ENCODE results near the gene PLEK. TPM values are rescaled to one million over a fixed set of nuclear protein-coding genes. Genes with fewer than 3 reads are reported as not detected.

The PLEK gene
- total RNA-seq, 4 donors from 2014 or later, result 0.34 to 8.2 (median 3.4) TPM

- H3K27me3 ChIP-seq, result peaks cover 0 to 50% (median 0%) of the 10 kb centered on the region in 4 donors
- 7 to 15% methylated on average over 11 of the region's 11 CpGs for WGBS, 2 donors
- peak overlapping the region; percentile 49 to 86 (median 66) for H3K4me3 ChIP-seq
- peak overlapping the region; percentile 82 to 97 (median 92) for H3K27ac ChIP-seq
- H3K36me3 ChIP-seq, result no peaks in the 10 kb centered on the region
- DNase-seq, result no peak
- peaks cover 8 to 31% (median 11%) of the 10 kb centered on the region in 3 donors for H3K4me1 ChIP-seq
- H3K9me3 ChIP-seq, result no peaks in the 10 kb centered on the region
- intact Hi-C loops (cut with DNase I), result no loop called here
- TF ChIP-seq POLR2A (IDR thresholded peaks at IDR 0.05) (no peak), CTCF (IDR thresholded peaks at IDR 0.05) (no peak)
Measured at GRCh38 chr2:68320118-68320641, 44.9 kb upstream of the PLEK start.

- Histone ChIP-seq H3K9me3 (no peaks in the 10 kb centered on the region), H3K4me1 (peaks cover 3 to 6% (median 4%) of the 10 kb centered on the region in 3 donors), H3K36me3 (no peaks in the 10 kb centered on the region), H3K27ac (no peak overlapping the region), H3K4me3 (no peak overlapping the region), H3K27me3 (peaks cover 0 to 40% (median 0%) of the 10 kb centered on the region in 4 donors)
- intact Hi-C loops (cut with DNase I), result no loop called here
- no peak for DNase-seq
- TF ChIP-seq POLR2A (IDR thresholded peaks at IDR 0.05) (no peak), CTCF (IDR thresholded peaks at IDR 0.05) (no peak)
- WGBS, 2 donors, result 71 to 77% methylated on average over 3 of the region's 3 CpGs
Measured at GRCh38 chr2:68325056-68325455, 40.0 kb upstream of the PLEK start.

GRCh38 chr2:68328901-68329300 is 36.2 kb upstream of the PLEK start:
- no peak for DNase-seq
- H3K27ac ChIP-seq, result no peak overlapping the region
- H3K4me1 ChIP-seq, result no peaks in the 10 kb centered on the region
- intact Hi-C loops (cut with DNase I), result no loop called here
- peaks cover 0 to 34% (median 0%) of the 10 kb centered on the region in 4 donors for H3K27me3 ChIP-seq
- no peak overlapping the region for H3K4me3 ChIP-seq
- TF ChIP-seq CTCF (IDR thresholded peaks at IDR 0.05) (no peak), POLR2A (IDR thresholded peaks at IDR 0.05) (no peak)
- no peaks in the 10 kb centered on the region for H3K9me3 ChIP-seq
- no peaks in the 10 kb centered on the region for H3K36me3 ChIP-seq
- 50 to 65% methylated on average over 3 to 5 of the region's 5 CpGs for WGBS, 2 donors

- intact Hi-C loops (cut with DNase I), result no loop called here
- H3K4me3 ChIP-seq, result no peak overlapping the region
- H3K9me3 ChIP-seq, result no peaks in the 10 kb centered on the region
- 40 to 48% methylated on average over 2 of the region's 2 CpGs for WGBS, 2 donors
- H3K36me3 ChIP-seq, result no peaks in the 10 kb centered on the region
- peaks cover 0 to 25% (median 0%) of the 10 kb centered on the region in 4 donors for H3K27me3 ChIP-seq
- no peak for DNase-seq
- H3K4me1 ChIP-seq, result no peaks in the 10 kb centered on the region
- TF ChIP-seq CTCF (IDR thresholded peaks at IDR 0.05) (no peak), POLR2A (IDR thresholded peaks at IDR 0.05) (no peak)
- no peak overlapping the region for H3K27ac ChIP-seq
Measured at GRCh38 chr2:68330691-68331090, 34.4 kb upstream of the PLEK start.

GRCh38 chr2:68333009-68333408 is 32.1 kb upstream of the PLEK start:
- H3K4me1 ChIP-seq, result no peaks in the 10 kb centered on the region
- 83 to 86% methylated on average over 6 to 8 of the region's 8 CpGs for WGBS, 2 donors
- intact Hi-C loops (cut with DNase I), result no loop called here
- H3K36me3 ChIP-seq, result no peaks in the 10 kb centered on the region
- DNase-seq, result no peak
- TF ChIP-seq POLR2A (IDR thresholded peaks at IDR 0.05) (no peak), CTCF (IDR thresholded peaks at IDR 0.05) (no peak)
- H3K27ac ChIP-seq, result no peak overlapping the region
- H3K27me3 ChIP-seq, result peaks cover 0 to 17% (median 0%) of the 10 kb centered on the region in 4 donors
- no peak overlapping the region for H3K4me3 ChIP-seq
- H3K9me3 ChIP-seq, result no peaks in the 10 kb centered on the region
